PC-3 (cell line): ENCODE results near the gene DAAM2. TPM values are rescaled to one million over a fixed set of nuclear protein-coding genes. Genes with fewer than 3 reads are reported as not detected.

ENCODE experiments used
- ATAC-seq: fragments of 200-7000 bp; cut with Tn5 transposase; 2 replicates; pipeline ENCODE4 v1.9.1; 2020; ENCODE audit warnings: mild to moderate bottlenecking, moderate library complexity
- BruUV-seq: library from RNA; stranded (reverse); fragments of 400-500 nt; replicated peaks from 2 replicates; lab custom pipeline; 2021; lab: Mats Ljungman, UMichigan
- CTCF ChIA-PET: fragments of 300-600 bp; sonication (Branson Sonifier 250); formaldehyde crosslinking; loops from one replicate; lab custom pipeline; 2022; ENCODE audit warnings: antibody characterized with exemption; lab: Charles Lee
- POLR2A ChIA-PET: fragments of 300-600 bp; sonication (Branson Sonifier 250); formaldehyde crosslinking; loops from one replicate; lab custom pipeline; 2022; ENCODE audit warnings: antibody characterized with exemption; ENCODE audit not compliant: unreplicated experiment; lab: Charles Lee
- DNase-seq: peaks from one replicate; pipeline ENCODE4 v3.0.0-alpha.2; 2015
- H2AFZ ChIP-seq: fragments of 300-600 bp; sonication (generic); 2 replicates; pipeline ENCODE4 v1.6.0; 2016; ENCODE audit warnings: antibody characterized with exemption, low read length
- H3F3A ChIP-seq: fragments of 300-600 bp; sonication (generic); one replicate; pipeline ENCODE4 v1.6.0; 2017; ENCODE audit warnings: antibody characterized with exemption, low read length, control low read depth, mild to moderate bottlenecking; ENCODE audit not compliant: unreplicated experiment
- H3K27ac ChIP-seq: fragments of 300-600 bp; sonication (generic); 2 replicates; pipeline ENCODE4 v1.5.1; 2016; ENCODE audit warnings: mild to moderate bottlenecking, low read length
- H3K27me3 ChIP-seq: fragments of 300-600 bp; sonication (generic); 2 replicates; pipeline ENCODE4 v1.6.1; 2016; ENCODE audit warnings: low read length, mixed read lengths
- H3K36me3 ChIP-seq: fragments of 300-600 bp; sonication (generic); 2 replicates; pipeline ENCODE4 v1.6.1; 2016; ENCODE audit warnings: low read depth, mixed run types, low read length, mixed read lengths
- H3K4me1 ChIP-seq: fragments of 300-600 bp; sonication (generic); 2 replicates; pipeline ENCODE4 v1.5.1; 2016; ENCODE audit warnings: low read length; ENCODE audit not compliant: insufficient read depth
- H3K4me2 ChIP-seq: fragments of 300-600 bp; sonication (generic); 2 replicates; pipeline ENCODE4 v1.6.0; 2016; ENCODE audit warnings: low read length
- H3K4me3 ChIP-seq: fragments of 300-600 bp; sonication (generic); 2 replicates; pipeline ENCODE4 v1.5.1; 2016; ENCODE audit warnings: mild to moderate bottlenecking, low read length, mixed read lengths
- H3K79me2 ChIP-seq: fragments of 300-600 bp; sonication (generic); 2 replicates; pipeline ENCODE4 v1.6.1; 2017; ENCODE audit warnings: low read length, mixed read lengths
- H3K9ac ChIP-seq: fragments of 300-600 bp; sonication (generic); 2 replicates; pipeline ENCODE4 v1.6.0; 2016; ENCODE audit warnings: mild to moderate bottlenecking, low read length
- H3K9me2 ChIP-seq: fragments of 300-600 bp; sonication (generic); replicated peaks from 2 replicates; pipeline ENCODE4 v1.6.1; 2016; ENCODE audit warnings: mixed run types, low read length, mixed read lengths
- H3K9me3 ChIP-seq: fragments of 300-600 bp; sonication (generic); 2 replicates; pipeline ENCODE4 v1.6.1; 2016; ENCODE audit warnings: low read length, mixed read lengths
- H4K20me1 ChIP-seq: fragments of 300-600 bp; sonication (generic); 2 replicates; pipeline ENCODE4 v1.6.1; 2016; ENCODE audit warnings: low read length, mixed read lengths
- CTCF ChIP-seq: fragments of 300-600 bp; sonication (generic); conservative IDR thresholded peaks from 2 replicates; pipeline ENCODE4 v1.5.1; 2017; ENCODE audit warnings: antibody characterized with exemption, low read depth, mild to moderate bottlenecking, low read length
- EZH2 ChIP-seq: fragments of 300-600 bp; sonication (generic); IDR thresholded peaks from one replicate; pipeline ENCODE4 v1.6.1; 2017; ENCODE audit warnings: antibody characterized with exemption, mild to moderate bottlenecking, low read length; ENCODE audit not compliant: unreplicated experiment
- EZH2phosphoT487 ChIP-seq: fragments of 300-600 bp; sonication (generic); IDR thresholded peaks from 2 replicates; pipeline ENCODE4 v1.6.1; 2018; ENCODE audit warnings: mild to moderate bottlenecking, antibody characterized with exemption, low read length, borderline replicate concordance
- intact Hi-C: fragments of 100-400 bp; cut with micrococcal nuclease; formaldehyde crosslinking; loops from 2 replicates; pipeline ENCODE4 v1.9.0; 2023
- total RNA-seq: library from RNA; depleted of rRNA; stranded (reverse); fragments of >200 nt; gene quantifications from 2 replicates; pipeline ENCODE4 v1.2.3, GENCODE V29; 2014

The DAAM2 gene
- total RNA-seq, 1 experiment from 2014 or later = not detected

GRCh38 chr6:39829331-39829730 lies 37.2 kb downstream of the DAAM2 start:
- POLR2A ChIA-PET = no interaction called here
- BruUV-seq = no TSS peak

GRCh38 chr6:39830444-39830843 lies 38.3 kb downstream of the DAAM2 start:
- ChIA-PET CTCF (no interaction called here), POLR2A (no interaction called here)
- H3K27me3 ChIP-seq = peaks cover 41% of the 10 kb centered on the region
- H3K4me2 ChIP-seq = no peak overlapping the region
- H3K4me3 ChIP-seq = no peak overlapping the region
- ATAC-seq = no peak
- H3K79me2 ChIP-seq = no peaks in the 10 kb centered on the region
- DNase-seq = no peak
- BruUV-seq = no TSS peak
- no peaks in the 10 kb centered on the region for H3K36me3 ChIP-seq
- H2AFZ ChIP-seq = no peak overlapping the region
- H3K9me2 ChIP-seq = no peaks in the 10 kb centered on the region
- H3K9me3 ChIP-seq = no peaks in the 10 kb centered on the region
- no peaks in the 10 kb centered on the region for H4K20me1 ChIP-seq
- no peaks in the 10 kb centered on the region for H3F3A ChIP-seq
- no peak overlapping the region for H3K9ac ChIP-seq
- no peak for TF ChIP-seq EZH2phosphoT487
- no peak for TF ChIP-seq CTCF
- no peak for TF ChIP-seq EZH2
- intact Hi-C loops = no loop called here
- H3K27ac ChIP-seq = no peak overlapping the region
- no peaks in the 10 kb centered on the region for H3K4me1 ChIP-seq

More at GRCh38 chr6:39829331-39829730, 37.2 kb downstream of the DAAM2 start:
- Histone ChIP-seq H3K9me2 (no peaks in the 10 kb centered on the region), H2AFZ (no peak overlapping the region), H3K9me3 (no peaks in the 10 kb centered on the region), H3K9ac (no peak overlapping the region), H3K36me3 (no peaks in the 10 kb centered on the region), H3K4me1 (no peaks in the 10 kb centered on the region), H3K27ac (no peak overlapping the region), H3F3A (no peaks in the 10 kb centered on the region), H3K4me3 (no peak overlapping the region), H3K79me2 (no peaks in the 10 kb centered on the region), H4K20me1 (no peaks in the 10 kb centered on the region), H3K4me2 (no peak overlapping the region), H3K27me3 (peaks cover 41% of the 10 kb centered on the region)
- TF ChIP-seq EZH2 = no peak
- intact Hi-C loops = no loop called here
- CTCF ChIA-PET = no interaction called here
- no peak for DNase-seq
- ATAC-seq = no peak

GRCh38 chr6:39831701-39832100 lies 39.5 kb downstream of the DAAM2 start:
- ChIA-PET POLR2A (no interaction called here), CTCF (no interaction called here)
- Histone ChIP-seq H3K9me3 (no peaks in the 10 kb centered on the region), H2AFZ (no peak overlapping the region), H3K27me3 (peaks cover 39% of the 10 kb centered on the region), H3K27ac (no peak overlapping the region), H3F3A (no peaks in the 10 kb centered on the region), H3K4me3 (no peak overlapping the region), H4K20me1 (no peaks in the 10 kb centered on the region), H3K79me2 (no peaks in the 10 kb centered on the region), H3K36me3 (no peaks in the 10 kb centered on the region), H3K4me1 (no peaks in the 10 kb centered on the region), H3K9ac (no peak overlapping the region), H3K9me2 (no peaks in the 10 kb centered on the region), H3K4me2 (no peak overlapping the region)
- BruUV-seq = no TSS peak
- intact Hi-C loops = no loop called here
- DNase-seq (no peak), ATAC-seq (no peak)
- TF ChIP-seq CTCF = no peak
- no peak for TF ChIP-seq EZH2phosphoT487
- no peak for TF ChIP-seq EZH2
